GM19035 (cell line): ENCODE measurements around the gene GRID2.
"Not testable (repeated sequence)": the region's sequence is repeated elsewhere in the genome, so short reads cannot be mapped to it uniquely, and the experiment has no call there.

Experiments
- ATAC-seq: cut with Tn5 transposase; IDR thresholded peaks from one replicate; pipeline ENCODE4 v1.9.1; 2021; ENCODE audit not compliant: unreplicated experiment

GRID2 gene

DNA sequence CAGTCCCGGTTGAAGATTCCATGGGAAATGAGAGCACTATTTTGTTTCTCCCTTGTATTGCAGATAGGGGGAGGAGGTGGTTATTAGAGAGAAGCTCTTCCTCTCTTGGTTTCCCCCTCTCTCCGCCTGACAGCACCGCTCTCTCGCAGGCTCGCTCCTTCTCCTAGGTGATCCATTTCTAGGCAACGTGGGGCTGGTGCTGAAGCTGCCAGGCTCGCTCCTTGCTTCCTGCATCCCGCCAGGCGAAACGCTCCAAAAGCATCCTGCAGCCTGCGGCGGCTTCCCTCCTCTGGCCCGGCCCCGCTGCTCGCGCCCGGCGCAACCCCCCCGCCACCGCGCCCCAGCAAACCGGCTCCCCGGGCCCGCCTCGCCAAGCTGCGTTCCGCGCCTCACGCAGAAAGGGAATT is at the start of gene GRID2:
Gene GRID2, plus strand, starts transcription at position 346 of the 407 bp plus-strand sequence.
- ATAC-seq: no peak

DNA sequence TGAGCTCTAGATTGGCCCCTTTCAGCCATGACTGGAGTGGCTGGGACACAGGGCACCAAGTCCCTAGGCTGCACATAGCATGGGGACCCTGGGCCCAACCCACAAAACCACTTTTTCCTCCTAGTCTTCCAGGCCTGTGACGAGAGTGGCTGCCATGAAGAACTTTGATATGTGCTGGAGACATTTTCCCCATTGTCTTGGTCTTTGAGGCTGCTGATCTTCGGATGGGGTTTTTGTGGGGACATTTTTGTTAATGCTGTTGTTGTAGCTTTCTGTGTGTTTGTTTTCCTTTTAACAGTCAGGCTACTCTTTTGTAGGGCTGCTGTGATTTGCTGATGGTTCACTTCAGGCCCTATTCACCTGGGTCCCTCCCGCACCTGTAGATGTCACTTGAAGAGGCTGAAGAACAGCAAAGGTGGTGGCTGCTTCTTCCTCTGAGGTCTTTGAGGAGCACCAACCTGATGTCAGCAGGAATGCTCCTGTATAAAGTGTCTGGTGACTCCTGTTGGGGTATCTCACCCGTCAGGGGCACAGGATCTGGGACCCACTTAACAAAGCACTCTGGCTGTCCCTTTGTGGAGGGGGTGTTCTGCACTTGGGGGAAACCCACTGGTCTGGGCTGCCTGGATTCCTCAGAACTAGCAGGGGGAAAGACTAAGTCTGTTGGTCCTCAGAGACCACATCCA is 49.6 kb upstream of the GRID2 start:
- no peak for ATAC-seq

DNA sequence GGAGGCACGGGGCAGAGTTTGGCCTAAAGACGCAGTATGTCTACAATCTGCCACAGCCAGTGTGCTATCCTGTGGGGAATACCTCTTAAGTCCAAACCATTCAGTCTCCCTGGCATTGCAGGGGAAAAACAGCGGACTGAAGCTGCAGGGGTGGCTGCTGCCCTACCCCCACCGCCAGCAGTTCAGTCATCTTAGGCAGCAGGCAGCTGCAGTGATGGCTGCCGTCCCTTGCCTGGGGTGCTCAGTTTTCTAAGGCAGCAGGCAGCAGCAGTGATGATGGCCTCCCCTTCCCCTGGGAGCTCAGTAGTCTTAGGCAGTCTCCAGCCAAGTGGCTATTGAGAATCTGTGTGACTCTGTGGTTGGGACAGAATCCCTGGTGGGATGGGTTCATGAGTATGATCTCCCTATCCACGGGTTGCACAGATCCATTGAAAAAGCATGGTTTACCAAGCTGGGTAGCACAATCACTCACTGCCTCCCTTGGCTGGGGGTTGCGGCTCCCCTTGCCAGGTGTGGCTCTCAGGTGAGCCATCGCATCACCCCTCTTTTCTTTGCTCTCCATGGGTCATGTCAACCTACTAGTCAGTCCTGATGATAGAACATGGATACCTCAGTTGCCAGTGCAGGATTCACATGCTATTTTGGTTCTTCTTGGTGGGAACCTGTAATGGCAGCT is 48.9 kb upstream of the GRID2 start:
- no peak for ATAC-seq

DNA sequence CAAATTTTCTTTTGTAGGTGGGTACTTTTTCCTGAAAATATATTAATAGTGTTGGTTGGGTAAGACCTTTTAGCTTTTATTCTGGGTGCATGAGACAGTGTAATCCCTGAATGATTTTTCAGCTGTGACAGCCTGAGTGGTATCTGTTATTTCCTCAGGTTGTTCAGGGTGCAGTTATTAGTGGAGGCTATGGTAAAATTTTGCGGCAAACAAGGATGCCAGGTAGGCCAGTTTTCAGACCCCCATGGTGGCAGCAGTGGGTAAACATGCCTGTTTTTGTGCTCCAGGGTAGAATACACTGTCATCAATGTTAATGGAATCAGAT is 47.9 kb upstream of the GRID2 start:
- ATAC-seq: no peak

DNA sequence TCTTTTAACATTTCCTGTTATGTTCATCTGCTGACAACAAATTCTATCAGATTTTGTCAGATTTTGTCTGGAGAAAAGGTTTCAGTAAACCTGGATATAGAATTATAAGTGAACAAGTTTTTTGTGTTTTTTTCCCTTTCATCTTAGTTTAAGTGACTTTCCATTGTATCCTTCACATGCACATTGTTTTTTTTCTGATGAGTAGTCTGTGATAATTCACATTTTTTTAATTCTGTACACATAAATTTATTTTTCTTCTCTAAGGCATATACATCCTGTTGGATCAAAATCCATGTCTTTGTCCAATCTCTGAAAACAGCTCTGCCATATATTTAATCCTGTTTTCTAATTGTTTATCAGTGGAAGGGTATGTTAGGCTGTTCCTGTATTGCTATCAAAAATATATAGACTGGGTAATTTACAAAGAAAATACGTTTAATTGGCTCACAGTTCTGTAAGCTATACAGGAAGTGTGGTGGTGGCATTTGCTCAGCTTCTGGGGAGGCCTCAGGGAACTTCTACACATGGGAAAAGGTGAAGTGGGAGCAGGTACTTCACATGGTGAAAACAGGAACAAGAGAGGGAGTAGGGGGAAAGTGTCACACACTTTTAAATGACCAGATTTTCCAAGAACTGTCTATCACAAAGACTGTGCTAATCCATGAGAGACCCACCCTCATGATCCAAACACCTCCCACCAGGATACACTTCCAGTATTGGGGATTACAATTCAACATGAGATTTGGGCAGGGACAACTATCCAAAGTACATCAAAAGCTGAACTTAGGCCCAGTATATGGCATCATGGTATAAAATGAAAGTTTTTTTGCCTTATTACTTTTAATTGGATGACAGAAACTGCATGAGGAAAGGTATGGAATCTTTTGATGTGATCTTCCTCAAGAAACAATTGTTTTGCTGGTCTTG is 45.6 kb upstream of the GRID2 start:
- no peak for ATAC-seq

DNA sequence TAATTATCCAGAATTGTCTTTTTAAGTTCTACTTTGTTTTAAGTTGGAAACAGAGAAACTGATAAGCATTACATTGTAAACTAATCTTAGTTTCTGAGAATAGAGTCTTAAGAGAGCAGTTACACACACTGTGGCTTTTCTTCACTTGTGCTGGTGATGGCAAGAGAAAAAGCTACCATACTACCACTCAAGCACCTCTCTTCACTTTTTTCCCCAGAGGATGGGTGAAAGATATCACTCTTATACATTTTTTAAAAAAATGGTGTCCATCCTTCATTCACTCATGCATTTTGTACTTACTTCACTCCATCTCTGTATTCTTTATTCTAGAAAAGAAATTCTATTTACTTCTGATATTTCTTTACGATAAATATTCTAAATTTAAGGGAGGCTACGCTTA is 42.5 kb upstream of the GRID2 start:
- ATAC-seq: no peak

DNA sequence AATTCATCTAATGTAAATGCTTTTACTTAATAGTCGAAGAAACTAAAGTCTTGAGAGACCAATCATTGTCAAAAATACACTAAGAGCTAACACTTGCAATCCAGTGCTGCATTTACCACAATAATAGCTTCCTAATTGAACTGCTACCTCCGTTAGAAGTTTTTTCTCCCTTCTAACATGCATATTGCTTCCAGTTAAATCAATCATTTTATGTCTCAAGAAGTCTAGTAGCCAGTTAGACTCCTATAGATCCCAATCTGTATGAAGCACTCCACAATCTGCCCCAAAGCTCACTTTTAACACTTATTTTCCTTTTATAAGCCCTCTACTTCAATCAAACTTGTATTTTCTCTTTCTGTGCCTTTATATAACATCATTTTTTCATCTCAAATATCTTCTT is 41.4 kb upstream of the GRID2 start:
- ATAC-seq: no peak

- ATAC-seq: no peak
Observed at GRCh38 chr4:92263010-92263409, 40.8 kb upstream of the GRID2 start.

GRCh38 chr4:92263575-92263974 is 40.2 kb upstream of the GRID2 start:
- no peak for ATAC-seq

DNA sequence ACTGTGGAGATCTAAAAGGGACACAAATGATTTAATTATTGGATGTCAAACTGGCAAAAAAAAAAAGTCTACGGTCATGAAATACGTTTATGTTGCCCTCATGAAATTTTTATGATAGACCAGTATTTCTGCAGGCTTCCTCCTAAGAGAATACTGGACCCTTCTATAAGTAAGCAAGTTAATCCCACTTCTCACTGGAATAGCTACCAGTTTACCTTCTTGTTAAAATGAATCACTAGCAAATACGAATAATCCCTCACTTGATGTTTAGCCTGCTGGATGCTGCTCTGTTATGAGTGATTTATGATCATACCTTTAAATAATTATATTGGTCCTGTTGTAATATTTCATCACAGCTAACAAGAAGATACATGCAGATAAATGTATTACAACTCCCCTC is 39.6 kb upstream of the GRID2 start:
- ATAC-seq: no peak

GRCh38 chr4:92265021-92265420 is 38.7 kb upstream of the GRID2 start:
- ATAC-seq: no peak

- ATAC-seq: no peak
Observed at GRCh38 chr4:92265798-92266197, 38.0 kb upstream of the GRID2 start.

DNA sequence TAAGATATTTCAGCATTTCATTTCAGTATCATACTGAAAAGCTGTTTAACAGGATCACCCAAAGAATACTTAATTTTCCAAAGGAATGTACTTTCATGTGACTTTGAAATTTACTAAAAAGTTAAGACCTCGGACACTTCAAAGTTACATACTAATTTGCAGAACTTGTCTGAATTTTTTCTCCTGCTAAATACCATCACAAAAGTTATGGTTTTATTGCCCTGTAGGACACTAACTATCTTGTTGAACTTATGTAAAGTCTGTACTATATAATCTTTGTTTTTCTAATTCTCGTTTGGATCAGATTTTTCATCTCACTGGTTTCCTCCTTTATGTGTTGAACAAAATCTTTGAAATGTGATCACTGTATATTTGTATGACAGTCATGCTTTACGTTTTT is 37.2 kb upstream of the GRID2 start:
- no peak for ATAC-seq

- no peak for ATAC-seq
Observed at GRCh38 chr4:92268642-92269041, 35.1 kb upstream of the GRID2 start.

DNA sequence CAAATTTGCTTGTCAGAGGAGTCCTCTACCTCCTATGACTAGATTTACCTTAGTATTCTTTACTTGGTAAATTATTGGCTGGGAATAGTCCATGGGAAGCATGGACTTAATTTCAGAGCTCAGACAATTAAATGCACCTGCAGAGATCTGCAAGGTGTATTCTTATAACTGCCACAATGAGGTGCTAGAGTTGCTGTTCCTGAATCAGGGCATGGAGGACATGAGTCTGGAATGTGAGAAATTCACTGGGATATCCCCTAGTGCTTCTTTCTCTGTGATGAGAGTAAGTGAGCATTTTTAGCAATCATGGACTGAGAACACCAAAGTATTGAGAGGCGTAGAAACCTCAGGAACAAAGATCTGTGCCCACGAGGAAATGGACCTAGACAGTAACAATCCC is 32.9 kb upstream of the GRID2 start:
- no peak for ATAC-seq

GRCh38 chr4:92271551-92271950 is 32.2 kb upstream of the GRID2 start:
- ATAC-seq: not testable (repeated sequence)

GRCh38 chr4:92277057-92277881 is 26.5 kb upstream of the GRID2 start:
- ATAC-seq: not testable (repeated sequence)

GRCh38 chr4:92279296-92279695 is 24.5 kb upstream of the GRID2 start:
- ATAC-seq: no peak

DNA sequence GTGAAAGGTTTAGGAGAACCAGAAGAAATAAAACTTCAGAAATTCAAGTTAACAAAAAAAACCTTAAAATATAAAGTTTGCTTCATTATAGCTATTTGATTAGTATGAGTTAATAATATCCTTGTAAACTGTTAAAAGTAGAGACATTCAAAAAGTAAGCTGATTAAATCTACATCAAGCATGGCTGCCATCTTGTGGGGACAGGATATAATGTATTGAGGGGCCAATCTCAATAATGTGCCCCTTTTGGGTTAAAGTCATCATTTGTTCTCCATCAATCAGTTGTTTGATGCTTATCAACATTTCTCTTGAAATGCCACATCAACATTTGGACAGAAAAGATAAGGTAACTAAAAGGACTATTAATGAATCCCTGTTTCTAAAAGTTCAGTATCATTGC is 4.6 kb upstream of the GRID2 start:
- no peak for ATAC-seq

DNA sequence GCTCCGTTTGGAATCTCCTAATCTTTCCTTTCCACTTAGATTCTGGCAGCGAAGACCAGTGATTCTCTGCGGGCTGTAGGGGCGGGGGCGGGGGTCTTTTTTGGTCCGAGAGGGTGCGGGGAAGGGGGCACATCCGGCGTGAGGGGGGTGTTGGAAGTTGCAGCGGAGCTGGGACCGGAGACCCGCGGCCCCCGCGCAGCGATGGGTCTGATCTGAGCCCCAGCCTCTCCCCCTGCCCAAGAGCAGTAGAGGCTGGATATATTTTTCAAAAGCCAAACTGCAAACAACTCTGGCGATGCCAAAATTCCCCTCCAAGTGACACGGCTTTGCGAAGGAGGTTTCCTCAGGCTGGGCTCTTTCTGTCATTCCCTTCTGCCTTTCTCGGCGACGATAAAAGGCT is 355 bp downstream of the GRID2 start:
- no peak for ATAC-seq

DNA sequence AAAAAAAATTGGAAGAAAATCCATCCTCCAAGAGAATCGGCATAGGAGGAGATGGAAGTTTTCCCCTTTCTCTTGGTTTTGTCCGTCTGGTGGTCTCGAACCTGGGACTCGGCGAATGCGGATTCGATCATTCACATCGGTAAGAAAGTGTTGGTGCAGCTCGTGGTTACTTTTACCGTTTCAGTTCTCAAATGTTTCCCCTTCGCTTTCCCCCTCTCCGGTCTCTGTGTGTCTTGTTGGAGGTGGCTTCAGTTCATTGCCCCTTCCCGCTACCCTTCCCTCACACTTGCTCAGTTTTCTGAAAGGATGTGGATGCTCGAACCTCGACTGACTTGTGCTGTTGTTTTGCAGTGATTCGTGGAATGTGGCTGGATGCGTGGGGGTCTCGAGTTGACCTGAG is 840 bp downstream of the GRID2 start:
- no peak for ATAC-seq
